HUDEP-2 (cell line): Measurements from ENCODE around the gene NOSTRIN.
"Not testable (repeated sequence)": the region's sequence is repeated elsewhere in the genome, so short reads cannot be mapped to it uniquely, and the experiment has no call there.

Experiments
- DNase-seq, 76 experiments: peaks; one replicate each; lab custom pipeline; 2025; ENCODE audit not compliant: unreplicated experiment in 76 of 76; lab: John Stamatoyannopoulos, UW

NOSTRIN gene

GRCh38 chr2:168816369-168816768 lies 13.9 kb downstream of the NOSTRIN start:
- DNase-seq = no peak

- DNase-seq = no peak
Measured at GRCh38 chr2:168819050-168819715, 16.7 kb downstream of the NOSTRIN start.

GRCh38 chr2:168819829-168820489 lies 17.5 kb downstream of the NOSTRIN start:
- no peak for DNase-seq

GRCh38 chr2:168821577-168821976 lies 19.1 kb downstream of the NOSTRIN start:
- no peak for DNase-seq

GRCh38 chr2:168821992-168822391 lies 19.6 kb downstream of the NOSTRIN start:
- no peak for DNase-seq

- no peak for DNase-seq
Measured at GRCh38 chr2:168825126-168825525, 22.7 kb downstream of the NOSTRIN start.

- no peak for DNase-seq
Measured at GRCh38 chr2:168830958-168831357, 28.5 kb downstream of the NOSTRIN start.

GRCh38 chr2:168831662-168832061 lies 29.2 kb downstream of the NOSTRIN start:
- DNase-seq = no peak

- no peak for DNase-seq
Measured at GRCh38 chr2:168835969-168836368, 33.5 kb downstream of the NOSTRIN start.

GRCh38 chr2:168841445-168841844 lies 39.0 kb downstream of the NOSTRIN start:
- DNase-seq = no peak

- no peak for DNase-seq
Measured at GRCh38 chr2:168843253-168843652, 40.8 kb downstream of the NOSTRIN start.

GRCh38 chr2:168848225-168848624 lies 45.8 kb downstream of the NOSTRIN start:
- DNase-seq = peak in 1 of 76 experiments; percentile 2

GRCh38 chr2:168849610-168850009 lies 47.2 kb downstream of the NOSTRIN start:
- peak in 39 of 76 experiments; percentile 1 to 55 (median 11) for DNase-seq

- DNase-seq = no peak
Measured at GRCh38 chr2:168850846-168851245, 48.4 kb downstream of the NOSTRIN start.

GRCh38 chr2:168851674-168852320 lies 49.4 kb downstream of the NOSTRIN start:
- peak; percentile 8 to 98 (median 93) for DNase-seq

GRCh38 chr2:168852481-168852880 lies 50.0 kb downstream of the NOSTRIN start:
- peak in 6 of 76 experiments; percentile 4 to 16 (median 8) for DNase-seq

GRCh38 chr2:168853471-168853870 lies 51.0 kb downstream of the NOSTRIN start:
- DNase-seq = no peak

- no peak for DNase-seq
Measured at GRCh38 chr2:168854651-168855050, 52.2 kb downstream of the NOSTRIN start.

- DNase-seq = no peak
Measured at GRCh38 chr2:168855601-168856000, 53.2 kb downstream of the NOSTRIN start.

- DNase-seq = no peak
Measured at GRCh38 chr2:168858146-168858545, 55.7 kb downstream of the NOSTRIN start.

GRCh38 chr2:168867164-168867563 lies 64.7 kb downstream of the NOSTRIN start:
- not testable (repeated sequence) for DNase-seq

GRCh38 chr2:168870369-168870768 lies 67.9 kb downstream of the NOSTRIN start:
- not testable (repeated sequence) for DNase-seq
